Neural cell (in vitro differentiated cells): Measurements from ENCODE around the gene ELP4.

Source experiments
- EZH2 ChIP-seq: fragments of 200-600, 300-800 bp; shearing (Covaris generic), sonication (generic); IDR thresholded peaks from 2 replicates; pipeline ENCODE4 v1.6.1; 2014; ENCODE audit warnings: antibody characterized with exemption, low read length, borderline replicate concordance, mild to moderate bottlenecking; ENCODE audit not compliant: insufficient read depth, poor library complexity, severe bottlenecking
- RAD21 ChIP-seq: fragments of 450-650 bp; conservative IDR thresholded peaks from 2 replicates; pipeline ENCODE4 v1.6.1; 2014; ENCODE audit warnings: antibody characterized with exemption, mild to moderate bottlenecking, moderate library complexity
- TF ChIP-seq, protein P1 (sequence below): fragments of 450-650 bp; IDR thresholded peaks from 2 replicates; pipeline ENCODE4 v1.5.1; 2014; ENCODE audit warnings: antibody characterized with exemption, mild to moderate bottlenecking, moderate library complexity; ENCODE audit not compliant: poor library complexity, severe bottlenecking

DNA sequence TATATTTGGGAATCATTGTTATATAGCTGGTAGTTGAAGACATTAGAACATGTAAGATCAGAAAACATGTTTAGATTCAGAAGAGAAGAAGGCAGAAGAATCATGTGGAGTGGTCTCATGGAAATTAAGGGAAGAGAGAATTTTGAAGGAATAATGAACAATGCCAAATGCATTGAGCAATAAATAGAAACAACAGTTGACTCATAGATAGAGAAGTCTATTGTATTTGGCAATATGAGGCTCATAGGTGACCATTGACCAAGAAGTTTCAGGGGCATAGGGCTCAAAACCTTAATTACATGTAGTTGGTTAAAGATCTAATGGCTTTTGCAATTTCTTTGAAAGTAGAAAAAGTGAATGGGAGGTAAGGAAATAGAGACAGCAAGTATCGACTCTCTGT is 177.7 kb downstream of the ELP4 start:
- TF ChIP-seq, protein P1, sequence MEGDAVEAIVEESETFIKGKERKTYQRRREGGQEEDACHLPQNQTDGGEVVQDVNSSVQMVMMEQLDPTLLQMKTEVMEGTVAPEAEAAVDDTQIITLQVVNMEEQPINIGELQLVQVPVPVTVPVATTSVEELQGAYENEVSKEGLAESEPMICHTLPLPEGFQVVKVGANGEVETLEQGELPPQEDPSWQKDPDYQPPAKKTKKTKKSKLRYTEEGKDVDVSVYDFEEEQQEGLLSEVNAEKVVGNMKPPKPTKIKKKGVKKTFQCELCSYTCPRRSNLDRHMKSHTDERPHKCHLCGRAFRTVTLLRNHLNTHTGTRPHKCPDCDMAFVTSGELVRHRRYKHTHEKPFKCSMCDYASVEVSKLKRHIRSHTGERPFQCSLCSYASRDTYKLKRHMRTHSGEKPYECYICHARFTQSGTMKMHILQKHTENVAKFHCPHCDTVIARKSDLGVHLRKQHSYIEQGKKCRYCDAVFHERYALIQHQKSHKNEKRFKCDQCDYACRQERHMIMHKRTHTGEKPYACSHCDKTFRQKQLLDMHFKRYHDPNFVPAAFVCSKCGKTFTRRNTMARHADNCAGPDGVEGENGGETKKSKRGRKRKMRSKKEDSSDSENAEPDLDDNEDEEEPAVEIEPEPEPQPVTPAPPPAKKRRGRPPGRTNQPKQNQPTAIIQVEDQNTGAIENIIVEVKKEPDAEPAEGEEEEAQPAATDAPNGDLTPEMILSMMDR, result no peak
- no peak for TF ChIP-seq EZH2
- no peak for TF ChIP-seq RAD21
